Left lung (tissue), 10 donors: ENCODE results near the gene IKZF2. TPM values are rescaled to one million over a fixed set of nuclear protein-coding genes. Genes with fewer than 3 reads are reported as not detected.

Experiments used
- ATAC-seq: fragments of 200-7000 bp; cut with Tn5 transposase; one replicate; pipeline ENCODE4 v1.9.1; 2020; ENCODE audit warnings: moderate library complexity
- DNase-seq, 4 donors: peaks; one replicate each; pipeline ENCODE4 v3.0.0-alpha.2; 2013 to 2020
- H3K27ac ChIP-seq, 2 donors: fragments of 200-600 bp; sonication (generic) in 1 of 2; one replicate each; pipeline versions ENCODE4 v1.5.0 to v1.8.0; 2020 to 2021
- H3K27me3 ChIP-seq, 2 donors: fragments of 200-600 bp; sonication (generic) in 1 of 2; one replicate each; pipeline versions ENCODE4 v1.5.0 to v1.8.0; 2020 to 2021
- H3K36me3 ChIP-seq, 2 donors: fragments of 200-600 bp; sonication (generic) in 1 of 2; one replicate each; pipeline versions ENCODE4 v1.5.0 to v1.8.0; 2020 to 2021
- H3K4me1 ChIP-seq, 2 donors: fragments of 200-600 bp; one replicate each; pipeline ENCODE4 v1.8.0; 2021
- H3K4me3 ChIP-seq, 2 donors: fragments of 200-600 bp; sonication (generic) in 1 of 2; one replicate each; pipeline versions ENCODE4 v1.5.0 to v1.8.0; 2020 to 2021; ENCODE audit warnings: mild to moderate bottlenecking in 1 of 2
- H3K9me3 ChIP-seq, 2 donors: fragments of 200-600 bp; sonication (generic) in 1 of 2; one replicate each; pipeline versions ENCODE4 v1.5.0 to v1.8.0; 2020 to 2021
- intact Hi-C, 2 donors: fragments of 100-400 bp; cut with DNase I; formaldehyde crosslinking; loops; one replicate each; pipeline versions ENCODE4 v1.11.2 to v1.14.2; 2022
- polyA plus RNA-seq, 6 donors: library from polyadenylated mRNA; unstranded; fragments of 120-200 nt; gene quantifications; one replicate each; pipeline ENCODE4 v1.2.1, GENCODE V29; 2013; ENCODE audit not compliant: insufficient read length in 6 of 6
- total RNA-seq, 2 donors: library from RNA; stranded (reverse); fragmentation: NEBNext Ultra II Directional; extraction: Animal tissue kit (Norgen Biotek cat#: 25700); gene quantifications; one replicate each; pipeline ENCODE4 v1.2.1, GENCODE V29; 2021
- TF ChIP-seq, protein P1 (sequence below), 2 donors: fragments of 200-600 bp; sonication (generic) in 1 of 2; IDR thresholded peaks; one replicate each; pipeline versions ENCODE4 v1.5.0 to v1.8.0; 2021; ENCODE audit warnings: antibody characterized with exemption in 2 of 2
- donor health status: DM: no; HTN: yes; CAD: no.
- donor health status: DM: no; HTN: no; CAD: no.

IKZF2 gene
- total and polyA plus RNA-seq, 8 donors = 9.6 to 15.4 (median 12.2) TPM

DNA sequence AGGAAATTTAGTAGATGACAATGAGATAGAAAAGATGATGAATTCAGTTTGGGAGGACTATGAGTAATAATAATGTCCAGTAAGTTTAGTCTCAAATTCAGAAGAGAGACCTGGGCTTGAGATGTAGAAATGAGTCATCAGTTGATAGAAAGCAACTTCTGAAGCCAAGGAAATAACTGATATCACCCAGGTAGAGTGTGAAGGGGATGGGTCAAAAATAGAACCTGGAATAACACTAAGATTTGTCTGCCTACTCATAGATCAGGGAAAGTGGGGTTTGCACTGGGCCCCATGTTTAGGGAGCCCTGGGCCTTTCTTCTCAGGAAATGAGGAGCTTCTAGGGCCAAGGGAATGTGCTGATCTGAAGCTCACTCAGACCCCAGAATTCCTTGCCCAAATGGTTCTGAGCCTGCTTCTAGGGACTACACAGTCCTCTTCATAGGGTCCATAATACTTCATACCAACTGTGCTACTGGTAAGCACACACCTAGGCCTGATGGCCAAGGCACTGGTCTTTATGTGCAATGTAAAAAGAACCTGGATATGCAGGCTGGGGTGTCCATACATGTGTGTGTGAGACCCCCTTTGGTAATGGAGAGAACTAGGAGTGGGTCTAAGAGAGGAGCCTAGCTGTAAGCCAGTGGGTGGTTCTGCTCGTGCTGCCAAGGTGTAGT is 141.2 kb downstream of the IKZF2 start:
- H3K4me3 ChIP-seq = no peak overlapping the region
- ATAC-seq = no peak
- H3K36me3 ChIP-seq = peaks cover 3 to 10% of the 10 kb centered on the region in 2 donors
- no peaks in the 10 kb centered on the region for H3K9me3 ChIP-seq
- no peaks in the 10 kb centered on the region for H3K27me3 ChIP-seq
- TF ChIP-seq, protein P1, sequence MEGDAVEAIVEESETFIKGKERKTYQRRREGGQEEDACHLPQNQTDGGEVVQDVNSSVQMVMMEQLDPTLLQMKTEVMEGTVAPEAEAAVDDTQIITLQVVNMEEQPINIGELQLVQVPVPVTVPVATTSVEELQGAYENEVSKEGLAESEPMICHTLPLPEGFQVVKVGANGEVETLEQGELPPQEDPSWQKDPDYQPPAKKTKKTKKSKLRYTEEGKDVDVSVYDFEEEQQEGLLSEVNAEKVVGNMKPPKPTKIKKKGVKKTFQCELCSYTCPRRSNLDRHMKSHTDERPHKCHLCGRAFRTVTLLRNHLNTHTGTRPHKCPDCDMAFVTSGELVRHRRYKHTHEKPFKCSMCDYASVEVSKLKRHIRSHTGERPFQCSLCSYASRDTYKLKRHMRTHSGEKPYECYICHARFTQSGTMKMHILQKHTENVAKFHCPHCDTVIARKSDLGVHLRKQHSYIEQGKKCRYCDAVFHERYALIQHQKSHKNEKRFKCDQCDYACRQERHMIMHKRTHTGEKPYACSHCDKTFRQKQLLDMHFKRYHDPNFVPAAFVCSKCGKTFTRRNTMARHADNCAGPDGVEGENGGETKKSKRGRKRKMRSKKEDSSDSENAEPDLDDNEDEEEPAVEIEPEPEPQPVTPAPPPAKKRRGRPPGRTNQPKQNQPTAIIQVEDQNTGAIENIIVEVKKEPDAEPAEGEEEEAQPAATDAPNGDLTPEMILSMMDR (IDR thresholded peaks at IDR 0.05) = no peak
- H3K27ac ChIP-seq = no peak overlapping the region
- intact Hi-C loops = no loop called here
- no peak for DNase-seq
- H3K4me1 ChIP-seq = no peaks in the 10 kb centered on the region

GRCh38 chr2:213007290-213007838 is 144.0 kb downstream of the IKZF2 start:
- Histone ChIP-seq H3K9me3 (no peaks in the 10 kb centered on the region), H3K4me3 (no peak overlapping the region), H3K27ac (no peak overlapping the region), H3K27me3 (no peaks in the 10 kb centered on the region), H3K36me3 (peaks cover 0 to 10% of the 10 kb centered on the region in 2 donors), H3K4me1 (no peaks in the 10 kb centered on the region)
- intact Hi-C loops = no loop called here
- no peak for DNase-seq
- TF ChIP-seq, protein P1 (IDR thresholded peaks at IDR 0.05) = no peak
- ATAC-seq = no peak

GRCh38 chr2:213004197-213004821 is 147.1 kb downstream of the IKZF2 start:
- no peaks in the 10 kb centered on the region for H3K27me3 ChIP-seq
- peaks cover 0 to 10% of the 10 kb centered on the region in 2 donors for H3K36me3 ChIP-seq
- TF ChIP-seq, protein P1 (IDR thresholded peaks at IDR 0.05) = no peak
- DNase-seq (no peak), ATAC-seq (no peak)
- H3K27ac ChIP-seq = no peak overlapping the region
- intact Hi-C loops = no loop called here
- no peak overlapping the region for H3K4me3 ChIP-seq
- H3K4me1 ChIP-seq = no peaks in the 10 kb centered on the region
- H3K9me3 ChIP-seq = no peaks in the 10 kb centered on the region

DNA sequence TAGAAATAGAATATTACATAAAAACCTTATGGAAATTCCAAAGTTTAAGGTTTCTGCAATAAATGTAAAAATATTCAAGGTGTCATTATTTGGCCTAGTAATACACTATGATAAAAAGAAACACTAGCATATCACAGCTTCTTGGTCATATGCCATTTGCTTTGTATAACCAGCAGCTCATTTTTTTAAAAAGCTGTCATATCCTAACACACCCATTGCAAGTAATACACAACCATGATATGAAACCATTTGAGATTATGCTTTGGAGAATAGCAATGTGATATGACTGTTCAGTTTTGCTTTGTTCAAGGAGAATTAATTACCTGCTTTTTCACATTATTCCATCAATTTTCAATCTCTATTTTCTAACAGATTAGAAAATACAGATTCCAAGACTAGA is 149.0 kb downstream of the IKZF2 start:
- no peak overlapping the region for H3K4me3 ChIP-seq
- H3K27ac ChIP-seq = no peak overlapping the region
- DNase-seq = no peak
- H3K36me3 ChIP-seq = peaks cover 0 to 5% of the 10 kb centered on the region in 2 donors
- no peaks in the 10 kb centered on the region for H3K9me3 ChIP-seq
- no peaks in the 10 kb centered on the region for H3K27me3 ChIP-seq
- TF ChIP-seq, protein P1 (IDR thresholded peaks at IDR 0.05) = no peak
- intact Hi-C loops = no loop called here
- ATAC-seq = no peak
- no peaks in the 10 kb centered on the region for H3K4me1 ChIP-seq

GRCh38 chr2:213001297-213001910 is 150.0 kb downstream of the IKZF2 start:
- H3K4me1 ChIP-seq = no peaks in the 10 kb centered on the region
- intact Hi-C loops = no loop called here
- TF ChIP-seq, protein P1 (IDR thresholded peaks at IDR 0.05) = no peak
- DNase-seq = no peak
- ATAC-seq = no peak
- H3K27ac ChIP-seq = no peak overlapping the region
- H3K9me3 ChIP-seq = no peaks in the 10 kb centered on the region
- H3K27me3 ChIP-seq = no peaks in the 10 kb centered on the region
- no peak overlapping the region for H3K4me3 ChIP-seq
- no peaks in the 10 kb centered on the region for H3K36me3 ChIP-seq
